Activated CD8-positive, alpha-beta memory T cell treated with anti-CD3 and anti-CD28 coated beads for 48 hours (primary cell): ENCODE data around the gene PREB.

Source experiments
- DNase-seq, 3 experiments: peaks; one replicate each; pipeline ENCODE4 v3.0.0-alpha.2; 2020; ENCODE audit warnings: low read depth in 2 of 3, low spot score in 2 of 3

Gene PREB

DNA sequence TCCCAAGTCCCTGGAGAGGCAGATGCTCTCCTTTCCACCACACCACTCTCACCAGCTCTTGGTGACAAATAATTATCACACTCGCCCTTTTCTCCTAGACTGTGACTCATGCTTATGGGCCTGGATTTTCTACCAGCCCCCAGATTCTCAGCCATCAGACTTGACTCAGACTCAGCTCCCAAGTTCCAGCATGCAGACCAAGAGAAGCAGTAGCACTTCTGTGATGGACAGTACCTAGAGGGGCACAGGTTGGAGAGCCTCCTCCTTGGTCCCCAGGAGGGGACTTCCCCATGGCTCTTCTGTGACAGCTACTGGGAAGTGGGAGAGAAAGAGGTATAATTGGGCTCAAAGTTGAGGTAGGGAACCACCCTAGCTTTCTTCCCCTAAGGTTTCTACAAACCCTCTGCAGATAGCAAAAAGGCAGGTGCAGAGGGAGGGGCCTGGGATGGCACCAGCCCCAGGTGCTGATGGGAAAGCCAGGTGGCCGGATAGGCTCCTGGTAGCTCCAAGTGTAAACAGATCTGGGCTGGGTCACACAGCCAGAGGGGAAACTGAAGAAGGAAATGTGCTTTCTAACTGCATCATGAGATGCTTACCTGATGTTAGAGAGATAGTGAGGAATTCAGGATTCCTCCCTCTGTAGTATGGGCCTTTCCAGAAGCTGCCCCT, 18.5 kb upstream of the PREB start:
- DNase-seq = no peak

DNA sequence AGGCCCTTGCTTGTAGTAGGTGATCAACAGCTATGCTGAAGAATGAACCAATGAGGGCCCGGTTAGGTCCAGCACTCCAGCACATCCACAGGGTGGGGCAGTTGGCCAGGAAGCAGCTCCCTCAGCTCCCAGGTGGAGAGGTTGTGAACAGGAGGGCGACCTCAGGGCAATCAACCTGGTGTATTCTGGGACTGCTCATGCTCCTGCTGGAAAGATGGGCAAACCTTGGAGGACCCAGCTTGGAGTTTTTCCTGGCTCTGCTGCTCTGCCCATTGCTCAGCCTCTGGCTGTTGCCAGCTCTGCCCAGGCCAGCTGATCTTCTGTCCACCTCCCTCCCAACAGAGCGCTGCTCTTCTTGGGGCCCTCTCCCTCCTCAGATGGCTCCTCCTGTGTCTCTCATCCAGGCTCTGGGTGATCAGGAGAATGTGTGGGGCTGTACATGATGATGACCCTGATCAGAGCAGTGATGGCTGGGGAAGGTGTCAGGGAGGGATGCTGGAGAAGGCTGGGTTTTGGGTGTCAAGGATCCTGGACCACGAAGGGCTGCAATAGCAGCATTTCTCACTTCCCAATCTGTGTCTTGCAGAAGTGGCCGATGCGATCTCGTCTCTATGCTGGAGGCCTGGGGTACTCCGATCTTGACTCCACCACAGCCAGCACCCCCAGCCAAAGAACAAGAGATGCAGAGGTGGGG, 17.8 kb upstream of the PREB start:
- DNase-seq = no peak

DNA sequence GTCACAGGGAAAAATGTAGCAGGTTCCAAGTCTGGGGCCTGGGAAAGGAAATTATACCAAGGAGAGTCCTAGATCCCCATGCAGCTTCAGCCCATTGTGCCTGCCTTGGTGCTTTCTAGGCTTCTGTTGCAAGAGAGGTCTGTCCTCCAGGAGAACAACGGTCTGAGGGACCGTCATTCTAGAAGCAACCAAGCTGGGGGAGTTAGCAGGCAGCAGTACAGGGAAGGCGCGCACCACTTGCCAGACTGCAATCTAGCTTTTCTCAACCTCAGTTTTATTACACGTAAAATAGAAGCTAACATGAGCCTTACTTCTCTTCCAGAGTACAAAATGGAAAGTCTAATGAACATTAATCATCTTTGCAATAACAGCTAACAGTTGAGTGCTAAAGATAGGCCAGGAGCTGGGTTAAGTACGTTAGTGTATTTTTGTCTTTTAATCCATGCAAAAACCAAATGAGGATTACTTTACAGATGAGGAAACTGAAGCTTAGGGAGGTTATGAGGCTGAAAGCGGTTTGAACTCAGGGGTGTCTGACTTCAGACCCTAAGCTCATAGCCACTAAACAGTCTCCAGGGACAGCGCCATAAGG, 16.3 kb upstream of the PREB start:
- no peak for DNase-seq

DNA sequence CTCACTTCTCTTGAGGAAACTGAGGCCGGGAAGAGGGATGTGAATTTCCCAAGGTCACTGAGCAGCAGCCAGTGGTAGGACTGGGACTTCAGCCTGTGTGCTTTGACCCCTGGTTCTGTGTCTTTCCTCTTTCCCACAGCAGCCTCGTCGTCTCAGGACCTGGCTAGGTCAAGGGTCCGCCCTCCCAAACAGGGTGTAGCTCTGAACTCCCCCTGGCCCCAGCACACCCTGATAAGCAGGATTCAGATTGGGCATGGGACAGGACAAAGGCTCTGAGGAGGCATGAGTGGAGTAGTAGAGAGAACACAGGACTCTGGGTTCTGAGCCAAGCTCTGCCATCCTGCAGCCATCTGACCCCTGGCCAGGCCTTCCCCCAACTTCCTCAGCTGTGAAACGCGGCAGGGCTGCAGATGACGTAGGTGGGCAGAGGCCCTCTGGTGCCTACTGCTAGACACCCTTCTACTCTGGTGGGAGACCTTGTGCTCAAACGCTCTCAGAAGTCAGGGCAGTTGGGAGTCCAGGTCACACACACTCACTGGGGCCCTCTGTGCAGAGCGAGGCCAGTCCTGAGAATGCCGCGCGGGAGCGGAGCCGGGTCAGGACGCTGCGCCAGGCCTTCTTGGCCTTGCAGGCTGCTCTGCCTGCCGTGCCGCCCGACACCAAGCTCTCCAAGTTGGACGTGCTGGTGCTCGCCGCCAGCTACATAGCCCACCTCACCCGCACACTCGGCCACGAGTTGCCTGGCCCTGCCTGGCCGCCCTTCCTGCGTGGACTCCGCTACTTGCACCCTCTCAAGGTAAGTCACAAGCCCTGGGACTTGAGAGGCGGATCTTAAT, 15.4 kb upstream of the PREB start:
- DNase-seq = no peak

DNA sequence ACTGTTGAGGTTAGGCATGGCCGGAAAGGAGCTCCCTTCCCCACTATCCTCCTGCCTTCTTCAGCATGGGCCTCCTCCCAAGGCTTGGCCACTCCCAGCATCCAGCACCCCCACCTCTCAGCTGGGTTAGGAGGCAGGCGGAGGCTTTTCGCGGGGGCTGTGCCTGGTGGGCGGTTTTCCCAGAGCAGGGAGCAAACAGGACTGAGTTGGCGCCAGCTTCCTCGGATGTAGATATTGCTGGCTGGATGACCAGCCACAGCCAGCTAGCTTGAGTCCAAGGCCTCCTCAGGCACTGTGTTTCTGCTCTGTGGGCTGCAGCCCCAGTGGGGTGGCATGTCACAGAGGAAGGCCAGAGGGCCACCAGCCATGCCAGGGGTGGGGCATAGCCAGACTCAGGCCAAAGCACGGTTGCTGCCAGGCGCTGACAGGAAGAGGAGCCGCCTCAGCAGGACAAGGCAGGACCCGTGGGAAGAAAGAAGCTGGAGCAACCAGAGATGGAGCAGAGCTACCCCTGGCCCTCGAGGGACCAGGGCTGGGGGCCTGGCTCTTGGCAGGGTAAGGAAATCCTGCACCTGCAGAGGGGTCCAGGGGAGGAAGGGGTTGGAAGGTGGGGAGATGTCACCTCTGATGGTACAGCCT, 14.5 kb upstream of the PREB start, which contains the start of gene TCF23:
Gene TCF23 (plus strand): TSS at position 204 of the 639 bp plus-strand sequence. CDS start 130 bp downstream, at position 334.
- DNase-seq = no peak

DNA sequence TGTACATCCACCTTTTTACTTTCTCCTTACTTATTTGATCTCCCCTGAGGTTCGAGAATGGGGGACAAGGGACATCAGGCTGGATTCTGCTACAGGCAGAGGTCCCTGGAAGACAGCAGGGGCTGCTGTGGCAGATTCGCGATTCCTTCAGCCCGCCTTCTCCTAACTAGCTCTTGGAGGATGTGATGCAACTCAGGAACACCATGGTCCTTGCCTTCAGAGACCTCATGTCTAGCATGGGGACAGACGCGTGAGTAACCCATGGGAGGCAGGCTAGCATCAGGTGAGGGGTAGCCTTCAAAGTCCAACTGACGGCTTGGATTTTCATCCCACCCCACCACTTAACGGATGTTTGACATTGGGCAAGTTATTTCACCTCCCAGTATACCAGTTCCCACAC, 13.5 kb upstream of the PREB start:
- DNase-seq = no peak

DNA sequence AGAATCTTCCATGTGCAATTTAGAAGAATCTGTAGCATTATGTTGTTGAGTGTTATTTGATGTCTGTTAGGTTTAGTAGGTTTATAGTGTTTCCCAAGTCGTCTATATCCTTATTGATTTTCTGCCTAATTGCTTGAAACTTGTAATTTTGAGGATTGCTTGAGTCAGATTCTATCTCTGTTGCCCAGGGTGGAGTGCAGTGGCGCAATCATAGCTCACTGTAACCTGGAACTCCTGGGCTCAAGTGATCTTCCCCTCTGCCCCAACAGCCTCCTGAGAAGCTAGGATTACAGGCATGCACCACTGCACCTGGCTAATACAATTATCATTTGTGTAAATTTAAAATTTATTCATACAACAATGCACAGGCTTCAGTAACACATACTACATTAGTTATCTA, 11.2 kb upstream of the PREB start:
- DNase-seq = no peak

DNA sequence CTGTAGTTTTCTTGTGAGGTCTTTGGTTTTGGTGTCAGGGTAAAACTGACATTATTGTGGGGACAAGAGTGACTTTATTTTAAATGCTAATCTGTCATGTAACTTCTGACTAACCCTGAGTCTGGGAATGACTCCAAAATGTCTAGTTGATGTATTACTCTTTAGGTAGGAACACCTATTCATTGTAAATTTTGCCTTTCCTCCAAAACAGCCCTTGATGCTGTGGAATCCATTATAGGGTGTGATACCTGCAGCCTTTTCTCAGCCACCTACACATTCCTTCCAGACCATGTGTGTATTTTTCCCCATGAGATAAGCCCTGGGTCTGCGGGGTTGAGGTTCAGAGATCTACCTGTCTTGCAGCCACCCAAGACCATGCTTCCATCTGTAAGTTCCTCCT, 8.8 kb upstream of the PREB start:
- no peak for DNase-seq

DNA sequence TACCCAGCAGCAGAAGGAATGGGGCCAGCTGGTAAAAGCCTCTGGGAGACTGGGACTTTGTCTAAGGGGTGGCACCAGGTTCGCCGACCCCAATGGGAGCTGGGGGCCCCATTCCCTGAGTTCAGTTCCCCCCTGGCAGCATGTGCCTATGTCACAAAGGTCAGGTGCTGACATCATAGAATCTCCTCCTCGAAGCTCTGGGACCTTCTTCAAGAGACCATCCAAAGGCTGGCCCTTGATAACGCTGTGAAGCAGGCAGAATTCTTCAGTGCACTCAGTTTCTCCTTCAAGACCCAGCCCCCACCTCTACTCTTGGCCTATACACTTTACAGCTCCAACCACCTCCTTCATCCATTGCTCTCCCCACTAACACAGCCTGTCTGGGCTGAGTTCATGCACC, 4.9 kb upstream of the PREB start, which contains the start of gene PRR30:
Gene PRR30 (minus strand): TSS at position 101 of the 400 bp plus-strand sequence. CDS start 1,081 bp downstream, outside the sequence.
- no peak for DNase-seq

DNA sequence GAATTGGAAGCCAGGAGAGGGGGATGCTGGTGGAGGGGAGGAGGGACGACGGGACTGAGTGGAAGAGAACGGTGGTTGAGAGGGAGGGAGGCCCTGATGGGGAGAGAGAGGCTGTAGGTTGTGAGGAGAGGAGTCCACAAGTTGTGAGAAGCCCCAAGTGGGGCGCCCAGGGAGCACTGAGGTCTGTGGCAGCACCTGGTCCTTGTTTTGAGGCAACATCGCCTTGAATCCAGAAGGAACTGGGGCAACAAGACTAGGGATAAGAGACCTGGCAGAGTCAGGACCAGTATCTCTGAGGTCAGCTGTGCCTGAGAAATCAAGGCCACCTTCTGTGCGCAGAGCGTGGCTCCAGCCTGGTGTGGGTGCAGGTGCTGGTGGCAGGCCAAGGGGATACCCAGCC, 3.7 kb upstream of the PREB start:
- no peak for DNase-seq

DNA sequence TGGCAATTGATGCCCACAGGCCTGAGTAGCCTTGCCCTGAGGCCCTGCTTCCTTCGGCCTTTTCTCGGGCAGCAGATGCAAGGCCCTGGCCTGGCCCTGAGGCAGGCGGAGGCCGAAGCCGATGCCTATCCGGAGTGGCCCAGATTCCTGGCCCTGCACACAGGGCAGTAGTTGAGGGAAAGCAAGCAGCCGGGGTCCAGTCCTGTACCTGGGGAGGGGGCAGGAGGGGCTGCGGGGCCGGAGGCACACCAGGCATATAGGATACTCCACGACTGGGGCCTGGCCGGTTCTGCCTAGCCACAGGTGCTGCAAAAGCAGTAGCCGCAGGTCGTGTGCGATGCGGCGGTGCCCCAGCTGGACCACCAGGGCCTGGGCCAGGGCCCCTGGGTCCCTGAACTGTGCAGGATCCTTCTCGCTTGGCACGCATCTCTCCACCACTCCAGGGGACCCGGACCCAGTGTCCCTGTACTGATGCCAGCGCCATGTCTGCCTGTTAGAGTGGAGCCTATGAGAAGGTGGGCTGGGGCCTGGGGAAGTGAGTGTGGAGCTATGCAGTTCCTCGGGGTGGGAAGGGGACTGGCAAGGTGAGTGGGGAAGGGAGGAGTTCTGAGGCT, 3.0 kb upstream of the PREB start:
- no peak for DNase-seq

DNA sequence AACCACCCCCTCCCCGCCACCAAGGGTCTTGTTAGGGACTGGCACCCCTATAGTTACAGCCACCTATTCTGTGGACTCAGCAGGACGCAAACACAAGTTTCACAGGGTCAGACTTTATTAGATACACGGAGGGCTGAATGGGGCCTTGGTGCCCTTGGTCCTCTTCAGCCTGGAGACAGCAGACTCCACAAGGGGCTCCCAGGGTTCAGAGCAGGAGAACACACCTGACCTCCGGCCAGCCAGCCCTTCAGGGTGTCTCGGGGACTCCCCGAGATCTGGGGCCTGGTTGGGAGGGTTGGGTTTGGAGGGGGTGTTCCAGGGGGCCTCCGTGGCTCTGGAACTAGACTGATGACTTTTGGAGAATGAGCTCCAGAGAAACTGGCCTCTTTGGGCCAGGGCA, 2.3 kb upstream of the PREB start:
- no peak for DNase-seq

DNA sequence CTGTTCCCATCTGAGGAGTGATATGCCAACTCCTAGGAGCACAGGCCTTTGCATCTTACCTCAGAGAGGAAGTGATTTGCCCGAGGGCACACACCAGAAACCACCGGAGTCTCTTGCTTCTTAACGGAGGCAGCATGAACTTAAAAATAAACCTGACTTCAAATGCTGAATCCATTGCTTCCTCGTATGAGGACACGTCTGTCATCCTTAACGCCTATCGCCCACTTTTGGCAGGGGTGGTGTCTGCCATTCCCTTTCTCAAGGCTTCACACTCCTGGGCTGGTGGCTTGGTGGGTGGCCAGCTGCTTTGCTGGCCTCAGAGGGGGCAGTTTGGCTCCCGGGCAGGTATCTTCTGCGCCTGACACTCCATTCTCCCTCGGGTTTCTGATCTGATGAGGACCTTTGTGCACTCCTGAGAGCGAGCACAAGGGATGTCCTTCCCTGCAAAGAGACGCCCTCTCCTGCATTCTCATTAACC, 1.1 kb upstream of the PREB start:
- no peak for DNase-seq

DNA sequence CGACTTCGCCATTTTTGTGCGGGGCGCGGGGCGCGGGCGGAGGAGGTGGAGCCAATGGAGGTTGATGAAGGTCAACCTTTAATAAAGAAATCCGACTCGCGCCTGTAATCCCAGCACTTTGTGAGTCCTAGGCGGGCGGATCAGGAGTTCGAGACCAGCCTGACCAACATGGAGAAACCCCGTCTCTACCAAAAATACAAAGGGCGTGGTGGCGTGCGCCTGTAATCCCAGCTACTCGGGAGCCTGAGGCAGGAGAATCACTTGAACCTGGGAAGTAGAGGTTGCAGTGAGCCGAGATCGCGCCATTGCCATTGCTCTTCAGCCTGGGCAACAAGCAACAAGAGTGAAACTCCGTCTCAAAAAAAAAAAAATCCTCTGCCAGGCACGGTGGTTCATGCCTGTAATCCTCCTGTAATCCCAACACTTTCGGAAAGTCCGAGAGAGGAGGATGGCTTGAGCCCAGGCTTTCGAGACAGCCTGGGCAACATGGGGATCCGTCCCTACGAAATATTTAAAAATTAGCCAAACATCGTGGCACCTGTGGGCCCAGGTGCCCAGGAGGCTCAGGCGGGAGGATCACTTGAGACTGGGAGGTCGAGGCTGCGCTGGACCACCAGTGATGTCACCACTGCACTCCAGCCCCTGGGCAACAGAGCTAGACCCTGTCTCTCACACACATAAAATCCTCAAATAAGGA, 493 bp upstream of the PREB start:
- DNase-seq = no peak

DNA sequence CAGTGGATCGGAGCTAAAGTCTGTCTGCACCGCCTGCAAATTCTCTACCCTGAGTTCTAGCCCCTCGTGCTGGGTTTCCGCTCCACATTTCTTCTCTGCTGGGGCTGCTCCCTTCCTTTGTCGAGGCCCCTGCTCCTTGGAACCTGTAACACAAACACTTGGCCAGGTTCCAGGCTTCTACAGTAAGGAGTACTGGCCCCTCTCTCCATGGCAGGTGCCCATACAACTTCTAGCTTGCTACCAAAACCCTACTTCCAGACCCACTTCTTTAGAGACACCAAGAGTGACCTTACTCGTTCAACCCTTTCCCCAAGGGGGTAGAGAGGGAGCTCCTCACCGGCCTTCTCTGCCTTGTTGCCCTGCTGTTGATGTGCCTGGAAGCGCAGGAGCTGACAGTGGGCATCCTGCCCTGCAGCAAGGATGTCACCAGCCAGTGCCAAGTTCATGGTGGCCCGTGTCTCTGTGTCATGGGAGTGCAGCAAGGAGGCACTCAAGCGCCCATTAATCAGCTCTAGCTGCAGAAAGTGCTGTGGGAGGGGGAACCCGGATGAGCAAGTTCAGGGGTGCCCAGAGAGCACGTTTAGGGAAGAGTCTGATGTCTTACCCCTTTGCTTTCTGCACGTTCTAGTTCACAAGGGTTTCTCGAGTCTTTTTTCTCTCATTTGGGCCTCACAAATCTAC, 1.1 kb downstream of the PREB start:
- no peak for DNase-seq

DNA sequence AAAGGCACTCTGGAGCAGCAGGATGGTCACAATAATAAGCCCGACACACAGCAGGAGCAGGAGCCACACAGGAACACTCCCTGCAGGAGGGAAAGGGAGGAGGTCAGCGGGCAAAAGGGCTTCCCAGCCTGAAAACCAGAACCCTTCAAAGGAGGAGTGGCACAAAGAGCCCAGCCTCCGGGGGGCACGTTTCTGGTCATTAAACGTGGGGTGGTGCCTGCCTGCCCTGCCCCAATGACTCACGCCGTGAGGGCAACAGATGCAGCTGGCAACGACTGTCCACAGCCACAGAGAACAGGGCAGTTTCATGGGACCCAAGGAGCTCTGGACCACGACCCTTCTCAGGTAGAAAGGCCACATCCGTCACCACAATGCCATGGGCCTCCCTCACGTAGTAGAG, 3.0 kb downstream of the PREB start:
- DNase-seq = no peak

DNA sequence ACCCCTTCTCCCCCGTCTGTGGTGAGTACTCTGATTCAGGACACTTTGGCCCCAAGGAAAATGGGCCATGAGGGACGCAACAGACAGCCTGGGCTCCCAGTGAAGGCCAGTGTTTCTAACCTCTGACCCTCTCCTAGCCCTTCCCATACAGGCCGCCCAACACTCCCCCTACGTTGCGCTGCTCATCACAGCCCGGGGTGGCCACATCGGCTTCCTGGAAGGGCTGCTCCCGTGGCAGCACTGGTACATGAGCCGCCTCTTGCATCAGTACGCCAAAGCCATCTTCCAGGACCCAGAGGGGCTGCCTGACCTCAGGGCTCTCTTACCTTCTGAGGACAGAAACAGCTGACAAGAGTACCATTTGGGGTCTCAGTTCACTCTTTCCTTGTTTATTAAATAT, 4.0 kb downstream of the PREB start:
- no peak for DNase-seq

DNA sequence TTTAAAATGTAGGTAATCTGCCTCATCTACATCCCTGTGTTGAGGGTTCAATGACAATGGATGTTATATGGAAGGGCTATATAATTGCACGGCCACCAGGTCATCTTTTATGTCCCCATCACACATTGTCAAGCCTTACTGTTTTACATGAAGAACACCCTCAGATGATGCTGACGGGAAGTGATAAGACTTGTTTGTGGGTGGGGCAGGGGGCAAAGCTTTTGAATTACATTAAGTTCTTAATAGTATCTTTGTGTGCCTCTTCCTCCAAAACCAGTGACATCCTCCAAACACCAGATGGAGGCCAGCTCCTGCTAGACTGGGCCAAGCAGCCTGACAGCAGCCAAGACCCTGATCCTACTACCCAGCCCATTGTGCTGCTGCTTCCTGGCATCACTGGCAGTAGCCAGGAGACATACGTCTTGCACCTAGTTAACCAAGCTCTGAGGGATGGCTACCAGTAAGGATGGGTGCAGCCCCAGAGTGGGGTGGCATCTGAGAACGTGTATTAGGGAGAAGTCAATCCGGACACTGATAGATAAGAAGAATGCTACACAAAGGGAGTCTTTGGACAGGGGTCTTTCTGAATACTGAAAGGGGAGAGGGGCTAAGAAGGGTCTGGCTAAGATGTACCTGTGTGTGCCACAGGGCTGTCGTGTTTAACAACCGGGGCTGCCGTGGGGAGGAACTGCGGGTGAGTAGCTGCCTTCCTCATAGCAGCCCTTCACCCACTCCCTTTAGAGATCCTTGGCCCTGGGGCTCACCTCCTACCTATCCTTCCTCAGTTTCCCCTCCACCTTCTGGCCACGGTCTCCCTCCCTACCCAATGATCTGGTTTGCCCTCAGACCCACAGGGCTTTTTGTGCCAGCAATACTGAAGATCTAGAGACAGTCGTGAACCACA, 5.5 kb downstream of the PREB start:
- no peak for DNase-seq
